ENCODE measurements around the gene MSI2. TPM values are rescaled to one million over a fixed set of nuclear protein-coding genes. Genes with fewer than 3 reads are reported as not detected.

MSI2 gene
- total RNA-seq, 2 donors from 2014 or later = 112 to 119 TPM

- Mint-ChIP-seq H3K9me3 (no peaks in the 10 kb centered on the region), H3K27me3 (ENCODE audit: low read depth) (peaks cover 21% of the 10 kb centered on the region), H3K4me1 (ENCODE audit: low read depth) (no peaks in the 10 kb centered on the region), H3K36me3 (ENCODE audit: insufficient read depth in 2 of 2) (no peaks in the 10 kb centered on the region), H3K27ac (no peak overlapping the region), H3K4me3 (no peak overlapping the region)
- ATAC-seq (replicated peaks in 1 of 2) (no peak), DNase-seq (no peak)
Measured at GRCh38 chr17:57718878-57719277, 462.6 kb downstream of the MSI2 start.

DNA sequence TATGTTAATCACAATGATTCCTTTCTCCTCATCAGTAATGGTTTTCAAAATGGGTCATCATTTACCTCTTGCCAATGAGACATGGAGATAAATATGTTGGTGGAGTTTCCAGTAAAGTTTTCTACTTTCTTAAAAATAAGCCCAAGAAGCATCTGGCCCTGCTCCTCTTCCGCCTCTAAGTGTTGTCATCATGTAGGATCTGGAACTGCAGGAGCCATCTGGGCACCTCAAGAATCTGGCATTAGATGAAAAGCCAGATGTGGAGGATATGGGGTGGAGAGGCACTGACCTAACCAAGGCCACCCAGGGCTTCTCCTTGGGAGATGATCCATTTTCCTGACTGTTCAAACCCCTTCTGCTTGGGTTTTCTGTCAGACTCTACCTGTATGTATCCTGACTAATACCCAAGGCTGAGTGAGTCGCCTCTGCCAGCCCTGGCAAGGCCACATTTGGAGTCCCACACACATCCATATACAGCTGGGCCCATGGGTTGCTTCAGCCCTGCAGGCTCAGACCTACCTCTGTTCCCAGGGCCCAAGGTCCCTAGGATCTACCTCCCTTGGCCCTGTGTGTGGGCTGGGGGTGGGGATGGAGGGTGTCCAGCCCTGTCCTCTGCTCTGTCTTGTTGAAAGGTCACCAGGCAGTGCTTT is 464.2 kb downstream of the MSI2 start:
- no peak for ATAC-seq (replicated peaks in 1 of 2)

DNA sequence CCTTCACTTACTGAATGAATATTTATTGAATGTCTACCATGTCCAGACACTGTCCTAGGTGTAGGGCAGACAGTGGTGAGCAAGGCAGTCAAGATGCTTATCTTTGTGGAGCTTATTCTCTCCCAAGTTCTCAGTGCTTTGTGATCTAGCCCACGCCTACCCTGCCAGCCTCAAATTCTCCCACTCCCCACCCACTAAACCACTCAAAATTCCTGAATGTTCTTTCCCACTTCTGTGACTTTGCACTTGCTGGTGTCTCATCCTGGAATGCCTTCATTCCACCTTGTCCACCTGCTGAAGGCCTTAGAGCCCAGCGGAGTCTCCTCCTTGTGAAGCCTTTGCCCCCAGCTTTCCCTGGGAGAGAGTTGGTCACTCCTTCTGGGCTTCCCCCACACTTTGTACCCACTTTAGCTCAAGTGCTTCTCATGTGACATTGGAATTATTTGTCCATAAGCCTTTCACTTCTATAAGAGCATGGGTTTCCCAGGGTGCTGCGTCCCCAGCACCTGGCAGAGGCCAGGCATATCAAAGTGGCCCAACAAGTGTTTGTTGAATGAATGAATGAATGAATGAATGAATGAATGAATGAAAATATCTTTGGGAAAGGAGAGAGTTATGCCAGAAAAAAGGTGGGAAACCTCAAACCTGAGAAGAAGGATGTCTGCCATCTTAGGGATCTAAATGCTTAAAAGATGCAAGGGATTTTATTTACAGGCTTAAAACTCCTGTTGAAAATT is 465.8 kb downstream of the MSI2 start:
- Mint-ChIP-seq H3K36me3 (ENCODE audit: insufficient read depth in 2 of 2) (no peaks in the 10 kb centered on the region), H3K4me3 (no peak overlapping the region), H3K27me3 (ENCODE audit: low read depth) (peaks cover 7% of the 10 kb centered on the region), H3K9me3 (no peaks in the 10 kb centered on the region), H3K4me1 (ENCODE audit: low read depth) (no peaks in the 10 kb centered on the region), H3K27ac (no peak overlapping the region)
- no peak for DNase-seq
- no peak for ATAC-seq (replicated peaks in 1 of 2)

More for the DNA sequence above, 464.2 kb downstream of the MSI2 start:
- H3K4me1 Mint-ChIP-seq (ENCODE audit: low read depth) = no peaks in the 10 kb centered on the region
- H3K27me3 Mint-ChIP-seq (ENCODE audit: low read depth) = peaks cover 21% of the 10 kb centered on the region
- no peaks in the 10 kb centered on the region for H3K36me3 Mint-ChIP-seq (ENCODE audit: insufficient read depth in 2 of 2)
- H3K27ac Mint-ChIP-seq = no peak overlapping the region
- H3K4me3 Mint-ChIP-seq = no peak overlapping the region
- DNase-seq = no peak
- H3K9me3 Mint-ChIP-seq = no peaks in the 10 kb centered on the region

DNA sequence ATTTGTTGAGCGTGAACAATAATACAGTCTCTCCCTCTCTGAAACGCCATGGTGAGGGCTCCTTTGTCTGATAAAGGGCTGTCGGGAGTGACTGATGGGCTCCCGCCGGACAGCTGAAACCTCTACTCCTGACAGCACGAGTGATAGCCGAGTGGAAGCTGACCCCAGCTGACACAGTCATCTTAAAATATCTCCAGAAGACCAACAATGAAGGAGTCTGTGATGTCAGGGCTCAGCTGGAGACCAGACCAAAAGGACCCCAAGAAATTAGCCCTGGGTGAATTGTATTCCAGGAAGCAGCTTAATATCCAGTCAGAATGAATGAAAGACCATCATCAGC is 466.4 kb downstream of the MSI2 start:
- no peak overlapping the region for H3K27ac Mint-ChIP-seq
- H3K36me3 Mint-ChIP-seq (ENCODE audit: insufficient read depth in 2 of 2) = no peaks in the 10 kb centered on the region
- no peak for DNase-seq
- no peak for ATAC-seq (replicated peaks in 1 of 2)
- peaks cover 2% of the 10 kb centered on the region for H3K27me3 Mint-ChIP-seq (ENCODE audit: low read depth)
- H3K4me1 Mint-ChIP-seq (ENCODE audit: low read depth) = no peaks in the 10 kb centered on the region
- no peaks in the 10 kb centered on the region for H3K9me3 Mint-ChIP-seq
- no peak overlapping the region for H3K4me3 Mint-ChIP-seq

DNA sequence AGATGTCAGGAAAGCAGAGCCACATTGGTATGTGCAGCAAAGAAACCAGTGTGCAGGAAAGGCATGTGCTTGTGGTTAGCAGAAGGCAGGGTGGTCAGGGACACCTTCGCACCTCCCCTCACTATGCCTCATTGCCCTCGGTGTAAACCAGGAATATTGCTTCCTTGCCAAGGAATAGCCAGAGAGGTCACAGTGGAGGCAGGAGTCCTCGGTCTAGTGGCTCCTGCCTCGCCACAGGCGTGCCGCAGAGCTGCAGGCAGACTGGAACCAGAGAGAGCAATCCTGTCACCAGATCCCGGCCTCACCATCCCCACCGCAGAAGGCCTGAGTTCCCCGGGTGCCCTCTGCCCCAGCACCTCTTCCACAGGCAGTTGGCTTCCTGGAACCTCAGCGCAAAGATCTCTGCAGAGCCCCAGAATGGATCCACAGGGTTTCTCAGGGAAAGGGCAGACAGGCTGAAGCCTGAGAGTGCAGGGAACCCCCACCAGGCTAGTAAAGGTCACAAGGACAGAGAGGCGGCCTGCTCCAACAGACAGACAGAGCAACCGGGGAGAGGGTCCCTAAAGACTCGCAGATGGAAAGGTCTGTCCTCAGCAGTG is 467.2 kb downstream of the MSI2 start:
- Mint-ChIP-seq H3K4me3 (no peak overlapping the region), H3K27me3 (ENCODE audit: low read depth) (no peaks in the 10 kb centered on the region), H3K9me3 (no peaks in the 10 kb centered on the region), H3K27ac (no peak overlapping the region), H3K4me1 (ENCODE audit: low read depth) (no peaks in the 10 kb centered on the region), H3K36me3 (ENCODE audit: insufficient read depth in 2 of 2) (no peaks in the 10 kb centered on the region)
- DNase-seq = no peak
- no peak for ATAC-seq (replicated peaks in 1 of 2)

GRCh38 chr17:57724026-57724728 is 467.9 kb downstream of the MSI2 start:
- H3K36me3 Mint-ChIP-seq (ENCODE audit: insufficient read depth in 2 of 2) = no peaks in the 10 kb centered on the region
- H3K4me1 Mint-ChIP-seq (ENCODE audit: low read depth) = no peaks in the 10 kb centered on the region
- no peaks in the 10 kb centered on the region for H3K9me3 Mint-ChIP-seq
- H3K4me3 Mint-ChIP-seq = no peak overlapping the region
- ATAC-seq (replicated peaks in 1 of 2) (no peak), DNase-seq (no peak)
- no peak overlapping the region for H3K27ac Mint-ChIP-seq
- H3K27me3 Mint-ChIP-seq (ENCODE audit: low read depth) = no peaks in the 10 kb centered on the region

GRCh38 chr17:57724729-57725125 is 468.4 kb downstream of the MSI2 start:
- no peaks in the 10 kb centered on the region for H3K4me1 Mint-ChIP-seq (ENCODE audit: low read depth)
- no peak overlapping the region for H3K4me3 Mint-ChIP-seq
- ATAC-seq (replicated peaks in 1 of 2) = no peak
- H3K36me3 Mint-ChIP-seq (ENCODE audit: insufficient read depth in 2 of 2) = no peaks in the 10 kb centered on the region
- no peak overlapping the region for H3K27ac Mint-ChIP-seq
- DNase-seq = no peak
- H3K27me3 Mint-ChIP-seq (ENCODE audit: low read depth) = no peaks in the 10 kb centered on the region
- no peaks in the 10 kb centered on the region for H3K9me3 Mint-ChIP-seq

- Mint-ChIP-seq H3K4me3 (no peak overlapping the region), H3K27ac (no peak overlapping the region), H3K27me3 (ENCODE audit: low read depth) (no peaks in the 10 kb centered on the region), H3K36me3 (ENCODE audit: insufficient read depth in 2 of 2) (no peaks in the 10 kb centered on the region), H3K9me3 (no peaks in the 10 kb centered on the region), H3K4me1 (ENCODE audit: low read depth) (no peaks in the 10 kb centered on the region)
- ATAC-seq (replicated peaks in 1 of 2) (no peak), DNase-seq (no peak)
Measured at GRCh38 chr17:57726213-57726790, 470.0 kb downstream of the MSI2 start.

DNA sequence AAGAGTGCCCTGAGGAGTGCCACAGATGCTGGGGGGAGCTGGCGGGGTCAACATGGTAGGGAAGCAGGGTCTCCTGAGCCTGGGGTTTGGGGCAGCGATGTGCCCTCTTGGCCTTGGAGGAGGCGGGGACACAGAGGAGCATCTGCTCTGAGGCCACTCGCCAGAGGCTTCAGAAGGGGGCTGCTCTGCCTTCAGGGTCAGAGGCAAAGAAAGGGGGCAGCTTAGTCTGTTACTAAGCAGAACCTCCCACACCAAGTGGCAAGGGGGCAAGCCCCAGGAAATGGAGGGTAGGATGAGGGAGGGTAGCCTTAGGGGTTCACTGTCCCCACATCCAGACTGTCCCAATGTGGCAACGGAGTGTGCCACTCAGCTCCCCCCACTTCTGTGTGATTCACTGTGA is 470.5 kb downstream of the MSI2 start:
- H3K9me3 Mint-ChIP-seq = no peaks in the 10 kb centered on the region
- H3K27me3 Mint-ChIP-seq (ENCODE audit: low read depth) = no peaks in the 10 kb centered on the region
- no peak overlapping the region for H3K4me3 Mint-ChIP-seq
- no peak for DNase-seq
- H3K27ac Mint-ChIP-seq = no peak overlapping the region
- no peaks in the 10 kb centered on the region for H3K4me1 Mint-ChIP-seq (ENCODE audit: low read depth)
- H3K36me3 Mint-ChIP-seq (ENCODE audit: insufficient read depth in 2 of 2) = no peaks in the 10 kb centered on the region
- ATAC-seq (replicated peaks in 1 of 2) = no peak

DNA sequence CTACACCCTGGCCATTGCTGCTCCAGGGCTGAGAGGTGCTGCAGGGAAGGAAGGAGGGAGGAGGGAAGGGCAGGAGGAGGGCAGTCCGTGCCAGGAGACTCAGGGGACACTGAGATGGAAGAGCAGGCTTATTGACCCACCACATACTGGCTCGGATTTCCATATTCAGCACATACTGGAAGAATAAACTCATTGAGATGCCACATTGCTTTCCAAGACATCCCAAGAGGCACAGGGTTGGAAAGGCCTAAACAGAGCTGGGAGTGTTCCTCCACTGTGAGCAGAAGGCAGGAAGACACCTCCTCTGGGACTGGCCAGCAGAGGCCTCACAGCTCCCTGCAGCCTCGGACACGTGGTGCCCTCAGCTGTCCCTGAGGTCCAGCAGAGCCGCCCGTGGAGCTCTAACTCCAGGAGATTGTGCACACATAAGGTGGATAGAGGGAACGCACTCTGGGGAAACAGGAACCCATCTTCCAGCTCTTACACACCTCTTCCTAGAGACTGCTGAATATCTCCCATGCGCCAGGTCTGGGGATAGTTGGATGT is 471.4 kb downstream of the MSI2 start:
- no peaks in the 10 kb centered on the region for H3K9me3 Mint-ChIP-seq
- H3K4me3 Mint-ChIP-seq = no peak overlapping the region
- no peak for ATAC-seq (replicated peaks in 1 of 2)
- H3K36me3 Mint-ChIP-seq (ENCODE audit: insufficient read depth in 2 of 2) = no peaks in the 10 kb centered on the region
- no peak for DNase-seq
- no peak overlapping the region for H3K27ac Mint-ChIP-seq
- H3K4me1 Mint-ChIP-seq (ENCODE audit: low read depth) = no peaks in the 10 kb centered on the region
- no peaks in the 10 kb centered on the region for H3K27me3 Mint-ChIP-seq (ENCODE audit: low read depth)

DNA sequence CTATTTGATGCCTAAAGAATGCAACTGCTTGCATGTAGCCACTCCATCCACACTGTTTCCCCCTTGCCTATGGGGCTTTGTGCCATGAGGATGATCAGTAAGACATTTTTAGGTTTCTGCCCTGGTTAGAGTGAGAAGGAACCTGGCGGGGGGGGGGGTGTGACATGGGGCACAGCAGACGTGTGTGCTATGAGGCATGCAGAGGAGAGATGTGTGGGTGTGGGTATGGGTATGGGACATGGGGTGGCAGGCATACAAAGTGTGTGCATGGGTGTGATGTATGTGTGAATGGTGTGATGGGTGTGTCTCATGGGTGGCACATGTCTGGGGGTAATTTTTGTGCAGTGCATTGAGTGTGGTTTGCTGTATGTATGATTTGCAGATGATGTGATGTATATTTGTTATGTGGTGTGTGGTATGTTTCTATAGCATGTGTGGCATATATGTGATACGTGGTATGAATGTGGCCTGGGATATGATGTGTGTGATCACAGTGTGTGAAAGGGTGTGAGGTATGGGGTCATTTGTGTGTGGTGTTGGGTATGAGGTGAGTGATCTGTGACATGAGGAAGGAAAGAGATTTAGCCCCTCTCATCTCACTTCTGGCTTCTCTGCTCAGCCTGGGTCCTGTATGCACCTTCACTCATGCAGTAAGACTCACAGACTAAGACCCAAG is 473.8 kb downstream of the MSI2 start:
- Mint-ChIP-seq H3K36me3 (ENCODE audit: insufficient read depth in 2 of 2) (no peaks in the 10 kb centered on the region), H3K9me3 (no peaks in the 10 kb centered on the region), H3K27ac (no peak overlapping the region), H3K4me1 (ENCODE audit: low read depth) (no peaks in the 10 kb centered on the region), H3K27me3 (ENCODE audit: low read depth) (no peaks in the 10 kb centered on the region), H3K4me3 (no peak overlapping the region)
- peak in 1 of 2 donors; percentile 13 for ATAC-seq (replicated peaks in 1 of 2)
- no peak for DNase-seq

GRCh38 chr17:57732062-57732461 is 475.7 kb downstream of the MSI2 start:
- no peaks in the 10 kb centered on the region for H3K36me3 Mint-ChIP-seq (ENCODE audit: insufficient read depth in 2 of 2)
- no peaks in the 10 kb centered on the region for H3K9me3 Mint-ChIP-seq
- no peaks in the 10 kb centered on the region for H3K4me1 Mint-ChIP-seq (ENCODE audit: low read depth)
- ATAC-seq (replicated peaks in 1 of 2) (no peak), DNase-seq (no peak)
- H3K4me3 Mint-ChIP-seq = no peak overlapping the region
- no peaks in the 10 kb centered on the region for H3K27me3 Mint-ChIP-seq (ENCODE audit: low read depth)
- no peak overlapping the region for H3K27ac Mint-ChIP-seq
